B cell (primary cell): ENCODE results near the gene ERVK3-1. TPM values are rescaled to one million over a fixed set of nuclear protein-coding genes. Genes with fewer than 3 reads are reported as not detected.

Experiments
- ATAC-seq: fragments of 200-7000 bp; cut with Tn5 transposase; one replicate; pipeline ENCODE4 v1.10.0; 2021; ENCODE audit warnings: low read depth, mild to moderate bottlenecking, moderate number of reproducible peaks, moderate library complexity
- CTCF ChIA-PET: fragments of 350-600 bp; sonication (Branson Sonifier 250); formaldehyde crosslinking; loops from one replicate; lab custom pipeline; 2021; ENCODE audit warnings: antibody characterized with exemption, inconsistent platforms; lab: Charles Lee
- POLR2A ChIA-PET: fragments of 350-600 bp; sonication (Branson Sonifier 250); formaldehyde crosslinking; loops from one replicate; lab custom pipeline; 2021; ENCODE audit warnings: antibody characterized with exemption; lab: Charles Lee
- DNase-seq: peaks from one replicate; pipeline ENCODE4 v3.0.0; 2013
- H2AFZ ChIP-seq: 2 replicates; pipeline ENCODE4 v1.6.1; 2012; ENCODE audit warnings: mild to moderate bottlenecking, low read depth, low read length; ENCODE audit not compliant: insufficient read depth, poor library complexity, severe bottlenecking
- H3K27ac ChIP-seq, 2 donors: 1 replicate in 1 of 2; 2 replicates in 1 of 2; pipeline ENCODE4 v1.5.1; 2012 to 2013; ENCODE audit warnings: low read length in 2 of 2, mild to moderate bottlenecking in 2 of 2, moderate library complexity in 1 of 2
- H3K27me3 ChIP-seq, 4 experiments: fragments of 200-600 bp in 1 of 4; sonication (generic) in 1 of 4; replicated peaks in 1 of 4; 1 replicate in 2 of 4; 2 replicates in 2 of 4; pipeline versions ENCODE4 v1.6.1 to v1.7.0; 2013 to 2016; ENCODE audit warnings: low read length in 3 of 4, mild to moderate bottlenecking in 2 of 4, mixed read lengths in 1 of 4, moderate library complexity in 1 of 4; ENCODE audit not compliant: insufficient read depth in 4 of 4, control insufficient read depth in 3 of 4; ENCODE audit errors: control extremely low read depth in 1 of 4
- H3K36me3 ChIP-seq, 2 experiments: replicated peaks in 1 of 2; 1 replicate in 1 of 2; 2 replicates in 1 of 2; pipeline versions ENCODE4 v1.6.1 to v1.7.1; 2013; ENCODE audit warnings: low read length in 1 of 2; ENCODE audit not compliant: insufficient read depth in 2 of 2, control insufficient read depth in 1 of 2; ENCODE audit errors: control extremely low read depth in 1 of 2, extremely low read depth in 1 of 2
- H3K4me1 ChIP-seq, 2 donors: fragments of 200-600 bp in 1 of 2; sonication (generic) in 1 of 2; 1 replicate in 1 of 2; 2 replicates in 1 of 2; pipeline versions ENCODE4 v1.5.1 to v1.6.1; 2013 to 2017; ENCODE audit warnings: low read length in 2 of 2; ENCODE audit not compliant: control insufficient read depth in 2 of 2, insufficient read depth in 2 of 2
- H3K4me2 ChIP-seq: replicated peaks from 2 replicates; pipeline ENCODE3; 2012; ENCODE audit warnings: mild to moderate bottlenecking, low read depth, low read length; ENCODE audit not compliant: poor library complexity, severe bottlenecking
- H3K4me3 ChIP-seq, 5 experiments: fragments of 200-600 bp in 1 of 5; sonication (generic) in 1 of 5; 1 replicate in 3 of 5; 2 replicates in 2 of 5; pipeline versions ENCODE4 v1.5.1 to v1.7.0; 2011 to 2016; ENCODE audit warnings: low read length in 4 of 5, mild to moderate bottlenecking in 4 of 5, low read depth in 2 of 5, control low read depth in 1 of 5, moderate library complexity in 1 of 5; ENCODE audit not compliant: insufficient read depth in 1 of 5; ENCODE audit errors: control extremely low read depth in 1 of 5, extremely low read depth in 1 of 5
- H3K79me2 ChIP-seq: fragments of 200-600 bp; sonication (generic); one replicate; pipeline ENCODE4 v1.6.0; 2016; ENCODE audit warnings: low read length; ENCODE audit not compliant: control insufficient read depth, insufficient read depth
- H3K9ac ChIP-seq: fragments of 200-600 bp; sonication (generic); 2 replicates; pipeline ENCODE4 v1.6.1; 2017; ENCODE audit warnings: mild to moderate bottlenecking, low read length, moderate library complexity
- H3K9me3 ChIP-seq, 3 donors: one replicate each; pipeline versions ENCODE4 v1.6.1 to v1.7.1; 2013; ENCODE audit warnings: low read length in 2 of 3; ENCODE audit not compliant: control insufficient read depth in 2 of 3, insufficient read depth in 1 of 3; ENCODE audit errors: control extremely low read depth in 1 of 3
- H4K20me1 ChIP-seq: 2 replicates; pipeline ENCODE4 v1.6.0; 2012; ENCODE audit warnings: mild to moderate bottlenecking, low read length; ENCODE audit not compliant: insufficient read depth, control insufficient read depth, poor library complexity, severe bottlenecking
- H3K27ac Mint-ChIP-seq: one replicate; pipeline ENCODE4 v1.8.0; 2021; ENCODE audit warnings: mixed read lengths
- H3K27me3 Mint-ChIP-seq: one replicate; pipeline ENCODE4 v1.8.0; 2021; ENCODE audit warnings: mixed read lengths
- H3K4me1 Mint-ChIP-seq: one replicate; pipeline ENCODE4 v1.8.0; 2021; ENCODE audit warnings: mixed read lengths
- H3K4me3 Mint-ChIP-seq: one replicate; pipeline ENCODE4 v1.8.0; 2021; ENCODE audit warnings: mixed read lengths
- H3K9me3 Mint-ChIP-seq: one replicate; pipeline ENCODE4 v1.8.0; 2022; ENCODE audit warnings: mixed read lengths; ENCODE audit not compliant: insufficient read depth
- CTCF ChIP-seq: fragments of 200-600 bp; IDR thresholded peaks from one replicate; pipeline ENCODE4 v1.8.0; 2022; ENCODE audit warnings: antibody characterized with exemption, mild to moderate bottlenecking
- EZH2 ChIP-seq: IDR thresholded peaks from 2 replicates; pipeline ENCODE4 v1.6.1; 2012; ENCODE audit warnings: borderline replicate concordance, low read depth, mild to moderate bottlenecking, moderate library complexity, low read length; ENCODE audit not compliant: insufficient read depth, poor library complexity, severe bottlenecking
- WGBS: methylation state at CpG from one replicate; pipeline ENCODE4 v1.1.5; 2013; ENCODE audit warnings: missing lambda C conversion rate; ENCODE audit not compliant: insufficient coverage; 5-methylcytosine and 5-hydroxymethylcytosine counted together
- intact Hi-C: fragments of 100-400 bp; cut with micrococcal nuclease; formaldehyde crosslinking; loops from one replicate; pipeline ENCODE4 v1.10.0; 2022
- polyA plus RNA-seq: library from polyadenylated mRNA; depleted of rRNA; stranded (reverse); fragments of >200 nt; gene quantifications from 2 replicates; pipeline ENCODE4 v1.2.3, GENCODE V29; 2012
- total RNA-seq, 2 donors: library from RNA; stranded (reverse); fragments of 120-200 nt in 1 of 2; gene quantifications; 1 replicate in 1 of 2; 2 replicates in 1 of 2; pipeline versions ENCODE4 v1.2.3 to v1.2.4, GENCODE V29; 2013 to 2022

ERVK3-1 gene
- total and polyA plus RNA-seq, 2 donors (not counting 1 experiment from before 2014, with no cell fraction given), result 79.0 to 80.7 TPM

GRCh38 chr19:58278541-58279041, 26.6 kb upstream of the ERVK3-1 start, which contains the start of gene ZNF8:
Gene ZNF8, plus strand, starts transcription at chr19:58278955. Its CDS starts 127 bp downstream, at chr19:58279082.
- POLR2A ChIA-PET, result interaction anchor here (0.5 to 1.5 kb wide), 10 partner anchors 9 to 551 kb away, joined by 3 to 9 read pairs (median 3); partner anchors contain the start of genes CHMP2A, ERVK3-1, ZNF274 and ZNF497
- peak within 1 kb of the TSS; percentile 93 for H3K27ac Mint-ChIP-seq
- peaks cover 38% of the 10 kb centered on the region for H3K4me1 Mint-ChIP-seq
- peak within 1 kb of the TSS; percentile 100 for H2AFZ ChIP-seq
- peaks cover 34% of the 10 kb centered on the region for H3K79me2 ChIP-seq
- no peaks in the 10 kb centered on the region for H3K27me3 Mint-ChIP-seq
- peaks cover 0 to 2% of the 10 kb centered on the region in 2 experiments for H3K36me3 ChIP-seq
- peak within 1 kb of the TSS; percentile 99 for H3K9ac ChIP-seq
- no peaks in the 10 kb centered on the region for H3K27me3 ChIP-seq
- peak within 1 kb of the TSS; percentile 72 to 98 (median 95) for H3K4me3 ChIP-seq
- no peaks in the 10 kb centered on the region for H4K20me1 ChIP-seq
- H3K9me3 ChIP-seq, result peaks cover 0 to 24% (median 2%) of the 10 kb centered on the region in 3 donors
- H3K4me3 Mint-ChIP-seq, result peak within 1 kb of the TSS; percentile 91
- intact Hi-C loops, result loop anchor here (1.0 kb wide), 10 partner anchors 27 to 645 kb away; partner anchors contain the start of genes ERVK3-1, ZNF132, ZNF211 and ZNF274
- ATAC-seq (peak; percentile 98), DNase-seq (peak; percentile 96)
- H3K27ac ChIP-seq, result peak within 1 kb of the TSS; percentile 73 to 86
- 0% methylated on average over 42 of the region's 42 CpGs for WGBS
- TF ChIP-seq CTCF (no peak), EZH2 (no peak)
- CTCF ChIA-PET, result no interaction called here
- H3K4me2 ChIP-seq, result peak within 1 kb of the TSS; percentile 95
- H3K4me1 ChIP-seq, result peaks cover 13 to 19% of the 10 kb centered on the region in 2 donors
- no peaks in the 10 kb centered on the region for H3K9me3 Mint-ChIP-seq
